Prostate gland (tissue), 2 donors: ENCODE measurements around the gene PKN2.

Experiments used
- POLR2AphosphoS5 ChIP-seq: sonication (generic); formaldehyde crosslinking; IDR thresholded peaks from one replicate; pipeline ENCODE4 v1.6.1; 2017; ENCODE audit warnings: antibody characterized with exemption
- TF ChIP-seq, protein P1 (sequence below), 4 experiments: fragments of 200-600 bp in 2 of 4; fragments of 450-650 bp in 2 of 4; sonication (generic) in 2 of 4; IDR thresholded peaks; 1 replicate in 3 of 4; 2 replicates in 1 of 4; pipeline ENCODE4 v1.5.1; 2016 to 2019; ENCODE audit warnings: antibody characterized with exemption in 4 of 4, mild to moderate bottlenecking in 2 of 4, moderate library complexity in 2 of 4

DNA sequence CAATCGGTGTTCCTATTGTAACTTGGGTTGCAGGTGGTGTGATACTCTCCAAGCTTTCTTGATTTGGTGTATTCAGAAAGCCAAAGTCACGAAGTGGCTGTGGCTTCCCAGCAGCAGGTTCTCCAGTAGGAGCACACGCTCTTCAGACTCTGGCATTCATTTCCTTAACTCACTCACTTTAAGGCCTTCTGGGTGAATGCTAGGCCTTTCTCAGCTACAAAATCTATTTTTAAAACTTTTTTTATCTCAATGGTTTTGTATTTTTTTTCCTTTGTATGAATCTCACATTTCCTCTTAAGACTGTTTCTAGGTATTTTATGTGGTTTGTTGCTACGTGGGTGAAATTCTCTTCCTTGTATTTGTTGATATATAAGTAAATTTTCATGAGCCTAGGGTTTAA lies 22.9 kb upstream of the PKN2 start:
- TF ChIP-seq POLR2AphosphoS5 = no peak
- TF ChIP-seq, protein P1, sequence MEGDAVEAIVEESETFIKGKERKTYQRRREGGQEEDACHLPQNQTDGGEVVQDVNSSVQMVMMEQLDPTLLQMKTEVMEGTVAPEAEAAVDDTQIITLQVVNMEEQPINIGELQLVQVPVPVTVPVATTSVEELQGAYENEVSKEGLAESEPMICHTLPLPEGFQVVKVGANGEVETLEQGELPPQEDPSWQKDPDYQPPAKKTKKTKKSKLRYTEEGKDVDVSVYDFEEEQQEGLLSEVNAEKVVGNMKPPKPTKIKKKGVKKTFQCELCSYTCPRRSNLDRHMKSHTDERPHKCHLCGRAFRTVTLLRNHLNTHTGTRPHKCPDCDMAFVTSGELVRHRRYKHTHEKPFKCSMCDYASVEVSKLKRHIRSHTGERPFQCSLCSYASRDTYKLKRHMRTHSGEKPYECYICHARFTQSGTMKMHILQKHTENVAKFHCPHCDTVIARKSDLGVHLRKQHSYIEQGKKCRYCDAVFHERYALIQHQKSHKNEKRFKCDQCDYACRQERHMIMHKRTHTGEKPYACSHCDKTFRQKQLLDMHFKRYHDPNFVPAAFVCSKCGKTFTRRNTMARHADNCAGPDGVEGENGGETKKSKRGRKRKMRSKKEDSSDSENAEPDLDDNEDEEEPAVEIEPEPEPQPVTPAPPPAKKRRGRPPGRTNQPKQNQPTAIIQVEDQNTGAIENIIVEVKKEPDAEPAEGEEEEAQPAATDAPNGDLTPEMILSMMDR (IDR thresholded peaks at IDR 0.05) = no peak
